Calu3 (cell line): ENCODE measurements around the gene SLC25A26. TPM values are rescaled to one million over a fixed set of nuclear protein-coding genes. Genes with fewer than 3 reads are reported as not detected.
"Not testable (repeated sequence)": the region's sequence is repeated elsewhere in the genome, so short reads cannot be mapped to it uniquely, and the experiment has no call there.

Experiments
- BruUV-seq: library from RNA; stranded (reverse); fragments of 400-500 nt; replicated peaks from 2 replicates; lab custom pipeline; 2021; lab: Mats Ljungman, UMichigan
- CTCF ChIA-PET: fragments of 300-600 bp; sonication (Branson Sonifier 250); formaldehyde crosslinking; loops from one replicate; lab custom pipeline; 2022; ENCODE audit warnings: antibody characterized with exemption; lab: Charles Lee
- DNase-seq: peaks from one replicate; pipeline ENCODE4 v3.0.0; 2022
- H3K27ac Mint-ChIP-seq: one replicate; pipeline ENCODE4 v1.8.0; 2022; ENCODE audit warnings: mixed read lengths; ENCODE audit not compliant: unreplicated experiment
- H3K27me3 Mint-ChIP-seq: one replicate; pipeline ENCODE4 v1.8.0; 2022; ENCODE audit warnings: mixed read lengths; ENCODE audit not compliant: unreplicated experiment
- H3K36me3 Mint-ChIP-seq: one replicate; pipeline ENCODE4 v1.8.0; 2022; ENCODE audit warnings: mild to moderate bottlenecking, moderate library complexity, mixed read lengths; ENCODE audit not compliant: insufficient read depth, unreplicated experiment
- H3K4me1 Mint-ChIP-seq: one replicate; pipeline ENCODE4 v1.8.0; 2022; ENCODE audit warnings: mild to moderate bottlenecking, low read depth, mixed read lengths; ENCODE audit not compliant: unreplicated experiment
- H3K4me3 Mint-ChIP-seq: one replicate; pipeline ENCODE4 v1.8.0; 2022; ENCODE audit warnings: mild to moderate bottlenecking, low read depth, moderate library complexity, mixed read lengths; ENCODE audit not compliant: unreplicated experiment
- H3K9me3 Mint-ChIP-seq: one replicate; pipeline ENCODE4 v1.8.0; 2022; ENCODE audit warnings: low read depth, mixed read lengths; ENCODE audit not compliant: unreplicated experiment
- intact Hi-C: fragments of 100-400 bp; cut with micrococcal nuclease; formaldehyde crosslinking; loops from one replicate; pipeline ENCODE4 v1.10.0; 2022; ENCODE audit not compliant: unreplicated experiment
- total RNA-seq: library from RNA; stranded (reverse); gene quantifications from 2 replicates; pipeline ENCODE4 v1.2.3, GENCODE V29; 2022
- TF ChIP-seq, protein P1 (sequence below): fragments of 200-600 bp; IDR thresholded peaks from one replicate; pipeline ENCODE4 v1.8.0; 2022; ENCODE audit warnings: antibody characterized with exemption; ENCODE audit not compliant: unreplicated experiment

SLC25A26 gene
- total RNA-seq, 1 experiment from 2014 or later: 15.8 TPM

DNA sequence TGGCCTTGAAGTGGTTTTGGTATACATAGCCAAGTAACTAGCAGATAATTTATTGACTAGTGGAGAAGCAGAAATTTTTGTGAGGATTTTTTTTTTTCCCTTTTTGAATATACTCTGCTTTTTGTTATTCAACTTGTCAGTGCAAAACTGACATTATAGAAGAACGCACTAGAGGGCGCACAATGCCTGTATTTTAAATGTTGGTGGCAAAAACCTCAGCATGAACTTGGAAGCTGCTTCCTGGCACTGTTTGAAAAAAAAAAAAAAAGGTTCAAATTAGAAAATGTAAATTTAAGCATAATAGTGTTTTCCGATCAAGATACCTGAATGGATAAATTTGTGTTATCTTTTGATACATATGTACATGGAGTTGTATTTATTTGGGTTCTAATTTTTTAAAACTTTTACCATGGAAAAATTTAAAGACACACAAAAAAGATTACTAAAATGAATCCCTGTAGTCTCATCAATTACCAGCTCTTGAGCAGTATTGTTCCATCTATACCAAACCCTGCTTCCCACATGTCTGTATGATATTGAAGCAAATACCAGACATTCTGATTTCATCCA lies 56.0 kb downstream of the SLC25A26 start:
- CTCF ChIA-PET: interaction anchor here (0.6 to 1.0 kb wide), 3 partner anchors 21 to 545 kb away, joined by 3 to 8 read pairs (median 5); no protein-coding TSS in a partner anchor
- Mint-ChIP-seq H3K4me3 (no peak overlapping the region), H3K27ac (no peak overlapping the region), H3K4me1 (no peaks in the 10 kb centered on the region), H3K27me3 (no peaks in the 10 kb centered on the region), H3K36me3 (no peaks in the 10 kb centered on the region), H3K9me3 (no peaks in the 10 kb centered on the region)
- TF ChIP-seq, protein P1, sequence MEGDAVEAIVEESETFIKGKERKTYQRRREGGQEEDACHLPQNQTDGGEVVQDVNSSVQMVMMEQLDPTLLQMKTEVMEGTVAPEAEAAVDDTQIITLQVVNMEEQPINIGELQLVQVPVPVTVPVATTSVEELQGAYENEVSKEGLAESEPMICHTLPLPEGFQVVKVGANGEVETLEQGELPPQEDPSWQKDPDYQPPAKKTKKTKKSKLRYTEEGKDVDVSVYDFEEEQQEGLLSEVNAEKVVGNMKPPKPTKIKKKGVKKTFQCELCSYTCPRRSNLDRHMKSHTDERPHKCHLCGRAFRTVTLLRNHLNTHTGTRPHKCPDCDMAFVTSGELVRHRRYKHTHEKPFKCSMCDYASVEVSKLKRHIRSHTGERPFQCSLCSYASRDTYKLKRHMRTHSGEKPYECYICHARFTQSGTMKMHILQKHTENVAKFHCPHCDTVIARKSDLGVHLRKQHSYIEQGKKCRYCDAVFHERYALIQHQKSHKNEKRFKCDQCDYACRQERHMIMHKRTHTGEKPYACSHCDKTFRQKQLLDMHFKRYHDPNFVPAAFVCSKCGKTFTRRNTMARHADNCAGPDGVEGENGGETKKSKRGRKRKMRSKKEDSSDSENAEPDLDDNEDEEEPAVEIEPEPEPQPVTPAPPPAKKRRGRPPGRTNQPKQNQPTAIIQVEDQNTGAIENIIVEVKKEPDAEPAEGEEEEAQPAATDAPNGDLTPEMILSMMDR: no peak
- intact Hi-C loops: loop anchor here (1.0 to 5.0 kb wide), 3 partner anchors 101 to 546 kb away; no protein-coding TSS in a partner anchor
- peak; percentile 66 for DNase-seq
- BruUV-seq: no TSS peak

DNA sequence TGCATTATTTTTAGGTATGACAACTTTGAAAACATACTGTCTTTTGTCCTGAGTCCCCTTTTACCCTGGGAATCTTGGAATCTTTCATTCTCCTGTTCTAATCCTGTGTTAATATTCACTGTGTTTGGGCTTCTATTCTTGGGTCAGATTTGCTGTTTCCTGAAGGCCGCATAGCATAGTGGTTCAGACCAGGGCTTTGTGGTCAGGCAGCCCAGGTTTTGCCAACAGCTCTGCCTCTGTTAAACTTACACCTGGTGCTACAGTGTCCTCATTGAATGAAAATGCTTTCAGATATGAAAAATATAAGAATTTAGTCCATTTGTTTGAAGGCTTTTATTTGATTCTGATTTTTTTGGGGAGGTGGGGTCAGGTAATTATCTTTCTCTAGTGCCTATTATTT lies 58.4 kb downstream of the SLC25A26 start:
- H3K27ac Mint-ChIP-seq: no peak overlapping the region
- no peak for DNase-seq
- no peak overlapping the region for H3K4me3 Mint-ChIP-seq
- CTCF ChIA-PET: interaction anchor here (0.7 kb wide), 1 partner anchor 308 kb away, joined by 3 read pairs; no protein-coding TSS in a partner anchor
- no peaks in the 10 kb centered on the region for H3K9me3 Mint-ChIP-seq
- H3K27me3 Mint-ChIP-seq: no peaks in the 10 kb centered on the region
- intact Hi-C loops: loop anchor here (5.0 kb wide), 1 partner anchor 98 kb away; no protein-coding TSS in a partner anchor
- no peaks in the 10 kb centered on the region for H3K36me3 Mint-ChIP-seq
- TF ChIP-seq, protein P1: no peak
- H3K4me1 Mint-ChIP-seq: no peaks in the 10 kb centered on the region
- BruUV-seq: no TSS peak

DNA sequence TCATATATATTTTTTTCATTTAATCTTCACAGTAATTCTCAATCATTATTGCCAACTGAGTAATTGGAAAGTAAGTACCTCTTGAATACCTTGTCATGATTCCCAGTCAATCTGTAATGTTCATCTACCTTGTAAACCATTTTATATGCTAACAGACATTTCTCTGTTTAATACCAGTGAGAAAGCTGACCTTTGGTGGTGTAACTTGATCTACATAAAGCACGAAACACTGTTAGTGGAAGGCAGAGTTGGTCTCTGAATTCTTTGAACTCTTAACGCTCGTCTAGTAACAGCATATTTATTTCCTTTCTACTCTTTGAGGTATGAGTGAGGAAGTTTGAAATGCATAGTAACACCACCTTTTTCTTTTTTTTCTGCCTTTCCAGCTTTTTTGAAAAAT lies 59.5 kb downstream of the SLC25A26 start:
- Mint-ChIP-seq H3K4me3 (no peak overlapping the region), H3K4me1 (no peaks in the 10 kb centered on the region), H3K27me3 (no peaks in the 10 kb centered on the region), H3K27ac (no peak overlapping the region), H3K36me3 (no peaks in the 10 kb centered on the region), H3K9me3 (no peaks in the 10 kb centered on the region)
- BruUV-seq: no TSS peak
- no peak for DNase-seq
- CTCF ChIA-PET: no interaction called here
- TF ChIP-seq, protein P1: no peak
- intact Hi-C loops: no loop called here

DNA sequence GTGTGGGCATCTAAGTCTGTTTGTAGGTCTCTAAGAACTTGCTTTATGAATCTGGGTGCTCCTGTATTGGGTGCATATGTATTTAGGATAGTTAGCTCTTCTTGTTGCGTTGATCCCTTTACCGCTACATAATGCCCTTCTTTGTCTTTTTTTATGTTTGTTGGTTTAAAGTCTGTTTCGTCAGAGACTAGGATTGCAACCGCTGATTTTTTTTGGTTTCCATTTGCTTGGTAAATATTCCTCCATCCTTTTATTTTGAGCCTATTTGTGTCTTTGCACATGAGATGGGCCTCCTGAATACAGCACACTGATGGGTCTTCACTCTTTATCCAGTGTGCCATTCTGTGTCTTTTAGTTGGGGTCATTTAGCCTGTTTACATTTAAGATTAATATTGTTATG lies 71.1 kb downstream of the SLC25A26 start:
- BruUV-seq, H3K27me3 Mint-ChIP-seq, H3K27ac Mint-ChIP-seq, intact Hi-C loops, H3K4me1 Mint-ChIP-seq, DNase-seq, CTCF ChIA-PET, H3K9me3 Mint-ChIP-seq, H3K36me3 Mint-ChIP-seq, H3K4me3 Mint-ChIP-seq: not testable (repeated sequence)
